ENCODE data around the gene HPSE2.

DNA sequence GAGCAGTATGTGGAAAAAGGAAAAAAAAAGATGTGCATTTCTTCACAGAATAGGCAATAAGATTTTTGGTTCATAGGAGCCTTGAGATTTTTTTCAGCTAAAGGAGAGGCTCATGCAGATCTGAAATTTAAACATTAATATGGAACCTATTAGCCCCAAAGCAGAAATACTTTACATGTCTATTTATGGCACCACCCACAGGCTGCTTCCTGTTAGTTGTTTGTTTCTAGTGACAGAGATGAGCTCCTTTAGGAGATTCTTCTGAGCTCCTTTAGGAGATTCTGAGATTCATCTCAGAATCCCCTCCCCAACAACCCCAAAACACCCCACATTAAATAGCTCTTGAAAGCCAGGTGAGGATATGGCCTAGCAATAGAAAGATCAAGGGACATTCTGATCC, 761.0 kb downstream of the HPSE2 start:
- TF ChIP-seq GATA2 (IDR thresholded peaks at IDR 0.05; ENCODE audit: low read depth, low read length) = no peak
- TF ChIP-seq GATA3 (IDR thresholded peaks at IDR 0.05; ENCODE audit: low read depth, low read length) = no peak

Data from SH-SY5Y (cell line).